SU-DHL-6 (cell line): ENCODE results near the gene PTPRN2.
"Not testable (repeated sequence)": the region's sequence is repeated elsewhere in the genome, so short reads cannot be mapped to it uniquely, and the experiment has no call there.

ENCODE experiments used
- H2AFZ ChIP-seq: fragments of 200-600 bp; sonication (generic); 2 replicates; pipeline ENCODE4 v1.6.1; 2014; ENCODE audit warnings: low read depth, mild to moderate bottlenecking, moderate library complexity, mixed read lengths, antibody characterized with exemption, low read length; ENCODE audit not compliant: severe bottlenecking
- H3F3A ChIP-seq: fragments of 200-600 bp; shearing (Covaris generic); 2 replicates; pipeline ENCODE4 v1.6.0; 2016; ENCODE audit warnings: antibody characterized with exemption, mild to moderate bottlenecking; ENCODE audit not compliant: insufficient read depth
- H3K27ac ChIP-seq: fragments of 200-600 bp; sonication (generic); 2 replicates; pipeline ENCODE4 v1.5.1; 2016; ENCODE audit warnings: low read depth, mild to moderate bottlenecking, low read length, moderate library complexity, mixed read lengths
- H3K27me3 ChIP-seq: fragments of 200-600 bp; sonication (generic), shearing (Covaris generic); 2 replicates; pipeline ENCODE4 v1.6.0; 2014; ENCODE audit warnings: mild to moderate bottlenecking, low read length
- H3K36me3 ChIP-seq: fragments of 200-600 bp; sonication (generic); 2 replicates; pipeline ENCODE4 v1.6.1; 2014; ENCODE audit warnings: mild to moderate bottlenecking, low read length, mixed read lengths
- H3K4me2 ChIP-seq: fragments of 300-600, 200-600 bp; shearing (Covaris generic), sonication (generic); 2 replicates; pipeline ENCODE4 v1.6.0; 2014; ENCODE audit warnings: low read length, low read depth, mild to moderate bottlenecking; ENCODE audit not compliant: poor library complexity, severe bottlenecking
- H3K4me3 ChIP-seq: fragments of 200-600 bp; sonication (generic); 2 replicates; pipeline ENCODE4 v1.5.1; 2014; ENCODE audit warnings: antibody characterized with exemption, low read length, mild to moderate bottlenecking, mixed read lengths; ENCODE audit not compliant: insufficient read depth, poor library complexity, severe bottlenecking
- H3K79me2 ChIP-seq: fragments of 200-600 bp; sonication (generic); 2 replicates; pipeline ENCODE4 v1.6.1; 2014; ENCODE audit warnings: mild to moderate bottlenecking, low read length, moderate library complexity; ENCODE audit not compliant: insufficient read depth
- H3K9ac ChIP-seq: fragments of 200-600 bp; sonication (generic); 2 replicates; pipeline ENCODE4 v1.7.0; 2014; ENCODE audit warnings: mild to moderate bottlenecking, low read length
- H3K9me2 ChIP-seq: fragments of 200-600 bp; sonication (generic); replicated peaks from 2 replicates; pipeline ENCODE4 v1.6.1; 2014; ENCODE audit warnings: low read length; ENCODE audit not compliant: insufficient read depth
- H3K9me3 ChIP-seq: fragments of 200-600 bp; sonication (generic); 2 replicates; pipeline ENCODE4 v1.6.1; 2014; ENCODE audit warnings: low read length, mixed read lengths; ENCODE audit not compliant: insufficient read depth
- H4K20me1 ChIP-seq: fragments of 200-600 bp; sonication (generic); 2 replicates; pipeline ENCODE4 v1.6.1; 2014; ENCODE audit warnings: low read depth, mild to moderate bottlenecking, antibody characterized with exemption, low read length, moderate library complexity, mixed read lengths
- EZH2phosphoT487 ChIP-seq: fragments of 200-600 bp; sonication (generic), shearing (Covaris generic); conservative IDR thresholded peaks from 2 replicates; pipeline ENCODE4 v1.6.1; 2018; ENCODE audit warnings: mild to moderate bottlenecking, antibody characterized with exemption, low read length, moderate library complexity, mixed read lengths
- TF ChIP-seq, protein P1 (sequence below): fragments of 200-600 bp; sonication (generic); IDR thresholded peaks from one replicate; pipeline ENCODE4 v1.5.1; 2017; ENCODE audit warnings: antibody characterized with exemption, mild to moderate bottlenecking, low read length, moderate library complexity; ENCODE audit not compliant: insufficient read depth, poor library complexity, severe bottlenecking

PTPRN2 gene

GRCh38 chr7:158348446-158348845 lies 239.2 kb downstream of the PTPRN2 start:
- H3F3A ChIP-seq: no peaks in the 10 kb centered on the region
- H3K27me3 ChIP-seq: no peaks in the 10 kb centered on the region
- no peak overlapping the region for H3K4me3 ChIP-seq
- H3K4me2 ChIP-seq: no peak overlapping the region
- no peak overlapping the region for H2AFZ ChIP-seq
- H3K9me2 ChIP-seq: no peaks in the 10 kb centered on the region
- H3K79me2 ChIP-seq: no peaks in the 10 kb centered on the region
- H3K9me3 ChIP-seq: no peaks in the 10 kb centered on the region
- H4K20me1 ChIP-seq: no peaks in the 10 kb centered on the region
- no peak overlapping the region for H3K27ac ChIP-seq
- H3K9ac ChIP-seq: no peak overlapping the region
- no peaks in the 10 kb centered on the region for H3K36me3 ChIP-seq
- TF ChIP-seq EZH2phosphoT487: no peak
- TF ChIP-seq, protein P1, sequence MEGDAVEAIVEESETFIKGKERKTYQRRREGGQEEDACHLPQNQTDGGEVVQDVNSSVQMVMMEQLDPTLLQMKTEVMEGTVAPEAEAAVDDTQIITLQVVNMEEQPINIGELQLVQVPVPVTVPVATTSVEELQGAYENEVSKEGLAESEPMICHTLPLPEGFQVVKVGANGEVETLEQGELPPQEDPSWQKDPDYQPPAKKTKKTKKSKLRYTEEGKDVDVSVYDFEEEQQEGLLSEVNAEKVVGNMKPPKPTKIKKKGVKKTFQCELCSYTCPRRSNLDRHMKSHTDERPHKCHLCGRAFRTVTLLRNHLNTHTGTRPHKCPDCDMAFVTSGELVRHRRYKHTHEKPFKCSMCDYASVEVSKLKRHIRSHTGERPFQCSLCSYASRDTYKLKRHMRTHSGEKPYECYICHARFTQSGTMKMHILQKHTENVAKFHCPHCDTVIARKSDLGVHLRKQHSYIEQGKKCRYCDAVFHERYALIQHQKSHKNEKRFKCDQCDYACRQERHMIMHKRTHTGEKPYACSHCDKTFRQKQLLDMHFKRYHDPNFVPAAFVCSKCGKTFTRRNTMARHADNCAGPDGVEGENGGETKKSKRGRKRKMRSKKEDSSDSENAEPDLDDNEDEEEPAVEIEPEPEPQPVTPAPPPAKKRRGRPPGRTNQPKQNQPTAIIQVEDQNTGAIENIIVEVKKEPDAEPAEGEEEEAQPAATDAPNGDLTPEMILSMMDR: no peak

- H3K9me2 ChIP-seq: not testable (repeated sequence)
Measured at GRCh38 chr7:158348039-158348438, 239.6 kb downstream of the PTPRN2 start.

GRCh38 chr7:158345731-158346130 lies 241.9 kb downstream of the PTPRN2 start:
- no peaks in the 10 kb centered on the region for H3K79me2 ChIP-seq
- no peak for TF ChIP-seq EZH2phosphoT487
- TF ChIP-seq, protein P1: no peak

More at GRCh38 chr7:158348039-158348438, 239.6 kb downstream of the PTPRN2 start:
- not testable (repeated sequence) for H3K9ac ChIP-seq, H3K4me3 ChIP-seq, H4K20me1 ChIP-seq, H3K79me2 ChIP-seq, H3F3A ChIP-seq, H3K4me2 ChIP-seq, H3K27ac ChIP-seq, H3K27me3 ChIP-seq, H2AFZ ChIP-seq, H3K36me3 ChIP-seq, H3K9me3 ChIP-seq

DNA sequence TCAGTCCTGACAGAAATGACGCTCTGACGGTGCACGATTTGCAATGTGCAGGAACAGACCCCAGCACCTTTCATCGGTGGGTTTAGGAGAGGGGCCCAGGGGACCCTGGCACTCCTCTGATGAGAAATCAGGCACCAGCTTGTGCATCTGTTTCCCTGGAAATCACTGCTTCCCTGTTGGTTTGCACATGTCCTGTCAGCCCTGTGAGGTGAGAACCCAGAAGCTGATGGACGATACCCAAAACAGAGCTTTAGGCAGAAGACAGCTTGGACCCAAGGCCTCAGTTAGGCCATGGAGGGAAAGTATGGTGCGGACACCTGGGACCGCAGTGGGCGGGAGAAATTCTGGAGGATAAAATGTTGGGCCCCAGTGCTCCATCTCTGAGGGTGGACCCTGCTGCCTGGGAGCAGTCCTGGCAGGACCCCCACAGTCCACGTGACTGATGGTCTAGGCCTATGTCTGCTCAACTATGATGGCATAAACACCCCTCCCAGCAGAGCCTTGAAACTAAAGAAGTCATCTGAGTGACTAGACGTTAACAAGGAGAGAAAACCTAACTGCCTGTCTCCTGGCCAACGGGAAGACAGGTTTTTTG lies 242.8 kb downstream of the PTPRN2 start:
- Histone ChIP-seq H3K9ac (no peak overlapping the region), H3K27me3 (no peaks in the 10 kb centered on the region), H3K4me3 (no peak overlapping the region), H3K36me3 (no peaks in the 10 kb centered on the region), H4K20me1 (no peaks in the 10 kb centered on the region), H3F3A (no peaks in the 10 kb centered on the region), H3K4me2 (no peak overlapping the region), H3K79me2 (no peaks in the 10 kb centered on the region), H3K27ac (no peak overlapping the region), H3K9me2 (no peaks in the 10 kb centered on the region), H3K9me3 (no peaks in the 10 kb centered on the region), H2AFZ (no peak overlapping the region)
- TF ChIP-seq EZH2phosphoT487: no peak
- TF ChIP-seq, protein P1: no peak

More at GRCh38 chr7:158345731-158346130, 241.9 kb downstream of the PTPRN2 start:
- Histone ChIP-seq H3K9me2 (no peaks in the 10 kb centered on the region), H3K27me3 (no peaks in the 10 kb centered on the region), H3K9ac (no peak overlapping the region), H4K20me1 (no peaks in the 10 kb centered on the region), H3K9me3 (no peaks in the 10 kb centered on the region), H3F3A (no peaks in the 10 kb centered on the region), H2AFZ (no peak overlapping the region), H3K4me2 (no peak overlapping the region), H3K36me3 (no peaks in the 10 kb centered on the region), H3K27ac (no peak overlapping the region), H3K4me3 (no peak overlapping the region)
